NCI-H748 (cell line): ENCODE measurements around the gene ANXA2.

Source experiments
- DNase-seq: peaks from one replicate; lab custom pipeline; 2025; ENCODE audit not compliant: unreplicated experiment; lab: John Stamatoyannopoulos, UW

Gene ANXA2

DNA sequence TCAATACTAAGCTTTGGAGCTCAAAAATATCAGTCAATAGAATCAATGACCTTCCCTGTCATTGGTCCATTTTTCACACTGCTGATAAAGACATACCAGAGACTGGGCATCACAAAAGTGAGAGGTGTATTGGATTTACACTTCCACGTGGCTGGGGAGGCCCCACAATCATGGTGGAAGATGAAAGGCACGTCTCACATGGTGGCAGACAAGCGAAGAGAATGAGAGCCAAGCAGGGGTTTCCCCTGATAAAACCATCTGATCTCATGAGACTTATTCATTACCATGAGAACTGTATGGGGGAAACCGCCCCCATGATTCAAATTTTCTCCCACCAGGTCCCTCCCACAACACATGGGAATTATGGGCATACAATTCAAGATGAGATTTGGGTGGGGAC lies 81.9 kb downstream of the ANXA2 start:
- no peak for DNase-seq

DNA sequence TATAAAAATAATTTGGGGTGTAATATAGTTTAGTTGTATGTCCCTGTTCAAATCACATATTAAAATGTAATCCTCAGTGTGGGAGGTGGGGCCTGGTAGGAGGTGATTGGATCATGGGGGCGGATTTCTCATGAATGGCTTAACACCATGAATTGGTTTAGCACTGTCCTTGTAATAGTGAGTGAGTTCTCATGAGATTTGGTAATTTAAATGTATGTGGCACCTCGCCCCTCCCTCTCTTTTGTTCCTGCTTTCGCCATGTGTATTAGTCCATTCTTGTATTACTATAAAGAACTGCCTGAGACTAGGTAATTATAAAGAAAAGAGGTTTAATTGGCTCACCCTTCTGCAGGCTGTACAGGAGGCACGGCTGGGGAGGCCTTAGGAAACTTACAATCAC lies 83.9 kb downstream of the ANXA2 start:
- DNase-seq: no peak

DNA sequence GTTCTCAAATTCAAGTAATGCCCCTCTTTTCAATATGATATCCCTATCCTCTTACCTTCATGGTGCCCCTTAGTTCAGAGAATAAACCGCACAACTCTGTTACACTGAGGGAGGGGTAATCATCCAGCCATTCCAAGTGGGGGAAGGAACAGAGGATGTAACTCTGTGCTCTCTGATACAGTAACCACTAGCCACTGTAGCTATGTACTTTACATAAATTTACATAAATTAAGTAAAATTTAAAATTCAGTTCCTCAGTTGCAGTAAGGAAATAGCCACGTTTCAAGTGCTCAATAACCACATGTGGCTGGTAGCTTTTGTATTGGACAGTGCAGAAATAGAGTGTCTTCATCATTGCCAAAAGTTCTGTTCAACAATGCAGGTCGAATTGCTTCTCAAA lies 90.8 kb downstream of the ANXA2 start:
- DNase-seq: no peak

DNA sequence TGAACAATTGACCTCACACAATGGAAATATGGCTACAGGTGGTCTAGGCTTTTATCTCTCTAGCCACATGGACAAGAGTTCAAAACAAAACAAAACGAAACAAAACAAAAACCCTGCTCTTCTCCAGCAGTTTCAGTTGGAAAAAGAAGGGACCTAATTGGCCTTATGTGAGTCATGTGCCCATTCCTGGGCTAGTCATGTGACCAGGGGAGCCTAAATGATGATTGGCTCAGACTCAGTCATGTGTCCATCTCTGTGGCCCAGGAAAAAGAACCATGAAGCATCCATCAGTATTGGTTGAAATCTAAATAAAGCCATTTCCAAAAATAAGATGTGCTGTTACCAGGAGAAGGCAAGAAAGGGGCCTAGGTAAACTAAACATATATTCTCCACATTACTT lies 96.8 kb downstream of the ANXA2 start:
- DNase-seq: peak; percentile 88

DNA sequence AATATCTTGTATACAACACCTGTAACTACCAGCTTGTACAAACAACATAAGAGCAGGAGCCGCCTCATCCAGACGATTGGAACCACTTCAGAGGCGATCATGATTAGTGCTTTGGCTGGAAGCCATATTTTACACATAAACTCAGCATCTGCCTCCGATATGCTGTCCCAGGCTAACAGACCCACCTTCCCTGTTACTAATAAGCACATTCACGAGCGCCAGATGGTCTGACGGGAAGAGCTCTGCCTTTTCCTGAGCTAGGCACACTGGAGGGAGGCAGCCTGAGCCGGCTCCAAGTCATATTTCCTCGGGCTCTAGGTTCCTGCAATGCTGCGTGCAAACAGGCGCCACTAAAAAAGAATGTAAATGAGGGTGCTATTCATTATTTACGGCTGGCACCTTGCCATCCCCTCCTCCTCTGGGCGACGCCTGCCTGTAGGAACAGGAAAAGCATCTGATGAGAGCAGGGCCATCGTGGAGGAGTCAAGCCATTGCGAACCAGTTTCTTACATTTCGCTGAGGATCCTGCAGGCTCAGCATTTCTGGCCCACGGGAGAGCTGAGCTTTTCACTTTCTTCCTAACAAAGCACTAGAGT lies 98.2 kb downstream of the ANXA2 start:
- DNase-seq: peak; percentile 99
